HEK293 (cell line): ENCODE measurements around the gene UNCX.

ENCODE experiments used
- CTCF ChIA-PET: fragments of 350-600 bp; formaldehyde crosslinking; extraction: SDS; loops from one replicate; lab custom pipeline; 2021; ENCODE audit warnings: antibody characterized with exemption; lab: Yijun Ruan, JAX
- POLR2A ChIA-PET: fragments of 300-600 bp; formaldehyde crosslinking; extraction: SDS; loops from one replicate; lab custom pipeline; 2020; ENCODE audit warnings: antibody characterized with exemption, inconsistent platforms; lab: Yijun Ruan, JAX
- H3K27ac ChIP-seq: fragments of 200-500 bp; sonication (Bioruptor generic); 2 replicates; pipeline ENCODE4 v1.5.1; 2014; ENCODE audit warnings: low read depth, low read length, control low read depth, inconsistent platforms; ENCODE audit errors: extremely low read depth
- H3K36me3 ChIP-seq, 2 experiments: fragments of 200-500 bp in 1 of 2; sonication (Bioruptor generic) in 1 of 2; 1 replicate in 1 of 2; 2 replicates in 1 of 2; pipeline ENCODE4 v1.5.1; 2014 to 2017; ENCODE audit warnings: inconsistent platforms in 2 of 2, low read length in 2 of 2; ENCODE audit not compliant: control insufficient read depth in 2 of 2, insufficient read depth in 1 of 2
- H3K4me1 ChIP-seq: fragments of 200-500 bp; sonication (Bioruptor generic); 2 replicates; pipeline ENCODE4 v1.5.1; 2014; ENCODE audit warnings: mild to moderate bottlenecking, low read length, inconsistent platforms; ENCODE audit not compliant: control insufficient read depth, insufficient read depth
- H3K4me3 ChIP-seq: 2 replicates; pipeline ENCODE4 v1.5.1; 2011; ENCODE audit warnings: low read depth, mild to moderate bottlenecking, control low read depth, low read length, moderate library complexity
- H3K9me3 ChIP-seq: fragments of 200-500 bp; sonication (Bioruptor generic); 2 replicates; pipeline ENCODE4 v1.5.1; 2014; ENCODE audit warnings: low read depth, low read length, inconsistent platforms; ENCODE audit not compliant: control insufficient read depth, insufficient read depth
- GFI1B ChIP-seq: fragments of 450-650 bp; formaldehyde crosslinking; IDR thresholded peaks from 2 replicates; pipeline ENCODE4 v1.5.1; 2016; ENCODE audit warnings: missing biosample characterization, missing genetic modification characterization
- KLF7 ChIP-seq: fragments of 450-650 bp; formaldehyde crosslinking; IDR thresholded peaks from 2 replicates; pipeline ENCODE4 v1.5.1; 2016; ENCODE audit warnings: missing biosample characterization, missing genetic modification characterization, borderline replicate concordance
- PBX3 ChIP-seq: sonication (generic); formaldehyde crosslinking; IDR thresholded peaks from 2 replicates; pipeline ENCODE4 v1.8.1; 2022; ENCODE audit warnings: mild to moderate bottlenecking, moderate library complexity, missing genetic modification reagents
- PRDM1 ChIP-seq: fragments of 450-650 bp; formaldehyde crosslinking; IDR thresholded peaks from 2 replicates; pipeline ENCODE4; 2016; ENCODE audit warnings: missing biosample characterization, missing genetic modification characterization
- TCF7L2 ChIP-seq: IDR thresholded peaks from 2 replicates; pipeline ENCODE4 v1.6.1; 2011; ENCODE audit warnings: low read depth, mild to moderate bottlenecking, inconsistent platforms, low read length, moderate library complexity, borderline replicate concordance
- ZBTB17 ChIP-seq: fragments of 450-650 bp; formaldehyde crosslinking; IDR thresholded peaks from 2 replicates; pipeline ENCODE4 v1.5.1; 2016; ENCODE audit warnings: missing biosample characterization, missing genetic modification characterization
- ZBTB48 ChIP-seq: fragments of 450-650 bp; formaldehyde crosslinking; IDR thresholded peaks from 2 replicates; pipeline ENCODE4 v1.5.1; 2016; ENCODE audit warnings: missing biosample characterization, missing genetic modification characterization
- ZFP3 ChIP-seq: fragments of 450-650 bp; formaldehyde crosslinking; IDR thresholded peaks from 2 replicates; pipeline ENCODE4 v1.5.1; 2016; ENCODE audit warnings: low read depth, missing biosample characterization, missing genetic modification characterization
- ZNF133 ChIP-seq: fragments of 450-650 bp; formaldehyde crosslinking; IDR thresholded peaks from 2 replicates; pipeline ENCODE4 v1.5.1; 2016; ENCODE audit warnings: missing biosample characterization, missing genetic modification characterization
- ZNF138 ChIP-seq: fragments of 450-650 bp; formaldehyde crosslinking; IDR thresholded peaks from 2 replicates; pipeline ENCODE4 v1.5.1; 2016; ENCODE audit warnings: missing biosample characterization, missing genetic modification characterization, borderline replicate concordance
- ZNF174 ChIP-seq: fragments of 450-650 bp; formaldehyde crosslinking; IDR thresholded peaks from 2 replicates; pipeline ENCODE4 v1.5.0; 2017; ENCODE audit warnings: missing biosample characterization, mild to moderate bottlenecking, missing genetic modification characterization
- ZNF184 ChIP-seq: fragments of 450-650 bp; IDR thresholded peaks from 2 replicates; pipeline ENCODE4 v1.5.1; 2018; ENCODE audit warnings: missing biosample characterization, mild to moderate bottlenecking, missing genetic modification characterization
- ZNF2 ChIP-seq: fragments of 450-650 bp; formaldehyde crosslinking; IDR thresholded peaks from 2 replicates; pipeline ENCODE4 v1.5.1; 2016; ENCODE audit warnings: missing biosample characterization, missing genetic modification characterization
- ZNF23 ChIP-seq: fragments of 450-650 bp; formaldehyde crosslinking; IDR thresholded peaks from 2 replicates; pipeline ENCODE4 v1.5.1; 2016; ENCODE audit warnings: missing biosample characterization, missing genetic modification characterization, borderline replicate concordance
- ZNF266 ChIP-seq: fragments of 450-650 bp; formaldehyde crosslinking; IDR thresholded peaks from 2 replicates; pipeline ENCODE4 v1.5.1; 2016; ENCODE audit warnings: missing biosample characterization, missing genetic modification characterization, low read depth
- ZNF311 ChIP-seq: fragments of 450-650 bp; formaldehyde crosslinking; IDR thresholded peaks from 2 replicates; pipeline ENCODE4 v1.5.1; 2017; ENCODE audit warnings: missing biosample characterization, missing genetic modification characterization, borderline replicate concordance
- ZNF335 ChIP-seq: fragments of 450-650 bp; formaldehyde crosslinking; conservative IDR thresholded peaks from 2 replicates; pipeline ENCODE4 v1.5.1; 2016; ENCODE audit warnings: missing biosample characterization, missing genetic modification characterization
- ZNF394 ChIP-seq: fragments of 450-650 bp; formaldehyde crosslinking; IDR thresholded peaks from 2 replicates; pipeline ENCODE4 v1.5.1; 2016; ENCODE audit warnings: missing biosample characterization, missing genetic modification characterization, mild to moderate bottlenecking, moderate library complexity, borderline replicate concordance
- ZNF423 ChIP-seq: fragments of 450-650 bp; formaldehyde crosslinking; IDR thresholded peaks from 2 replicates; pipeline ENCODE4 v1.5.1; 2016; ENCODE audit warnings: missing biosample characterization, missing genetic modification characterization
- ZNF521 ChIP-seq: fragments of 450-650 bp; formaldehyde crosslinking; IDR thresholded peaks from 2 replicates; pipeline ENCODE4 v1.5.1; 2017; ENCODE audit warnings: missing biosample characterization, mild to moderate bottlenecking, missing genetic modification characterization
- ZNF707 ChIP-seq: fragments of 450-650 bp; formaldehyde crosslinking; IDR thresholded peaks from 2 replicates; pipeline ENCODE4 v1.5.1; 2016; ENCODE audit warnings: missing biosample characterization, missing genetic modification characterization
- ZSCAN30 ChIP-seq: fragments of 450-650 bp; IDR thresholded peaks from 2 replicates; pipeline ENCODE4 v1.5.1; 2018; ENCODE audit warnings: missing biosample characterization, mild to moderate bottlenecking, missing genetic modification characterization, moderate library complexity
- TF ChIP-seq, protein P1 (sequence below): fragments of 450-650 bp; formaldehyde crosslinking; optimal IDR thresholded peaks from 2 replicates; pipeline ENCODE3; 2016; ENCODE audit warnings: missing biosample characterization, mild to moderate bottlenecking, missing genetic modification characterization

Gene UNCX

DNA sequence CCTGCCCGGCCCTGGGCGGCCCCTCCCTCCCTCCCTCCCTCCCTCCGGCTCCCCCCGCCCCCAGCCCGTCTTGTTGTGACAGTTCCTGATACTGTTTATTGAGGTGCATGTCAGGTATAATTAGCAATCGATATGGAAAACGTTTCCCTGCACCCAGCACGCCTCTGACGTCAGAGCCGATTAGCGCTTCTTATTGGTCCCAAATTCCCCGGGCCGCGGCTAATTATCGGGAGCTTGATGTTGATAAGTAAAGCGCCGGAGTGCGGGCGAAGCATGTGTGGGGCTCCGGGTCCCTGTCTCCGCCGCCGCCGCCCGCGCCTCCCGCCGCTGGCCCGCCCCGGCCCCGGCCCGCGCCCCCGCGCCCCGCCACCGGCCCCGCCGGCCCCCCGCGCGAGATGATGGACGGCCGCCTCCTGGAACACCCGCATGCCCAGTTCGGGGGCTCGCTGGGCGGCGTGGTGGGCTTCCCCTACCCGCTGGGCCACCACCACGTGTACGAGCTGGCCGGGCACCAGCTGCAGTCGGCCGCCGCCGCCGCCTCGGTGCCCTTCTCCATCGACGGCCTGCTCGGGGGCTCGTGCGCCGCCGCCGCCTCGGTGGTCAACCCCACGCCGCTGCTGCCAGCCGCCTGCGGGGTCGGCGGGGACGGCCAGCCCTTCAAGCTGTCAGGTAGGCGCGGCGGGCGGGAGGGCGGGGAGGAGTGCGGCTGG is at the start of gene UNCX:
TSS of gene UNCX (plus strand) at position 250 of the 710 bp plus-strand sequence. CDS start at position 396, 146 bp downstream.
- no peak within 1 kb of the TSS for H3K27ac ChIP-seq
- no peaks in the 10 kb centered on the region for H3K36me3 ChIP-seq
- CTCF ChIA-PET, result no interaction called here
- no peak within 1 kb of the TSS; the same call in 1 of the 2 replicates for H3K4me3 ChIP-seq
- no peak for TF ChIP-seq ZNF184 (tag by site-specific recombination)
- no peak for TF ChIP-seq PBX3 (CRISPR knock-in tag)
- no peak for TF ChIP-seq ZNF23 (tag by site-specific recombination)
- TF ChIP-seq PRDM1 (tag by site-specific recombination), result no peak
- TF ChIP-seq ZNF138 (tag by site-specific recombination), result no peak
- TF ChIP-seq ZSCAN30 (tag by site-specific recombination), result no peak
- no peak for TF ChIP-seq ZNF133 (tag by site-specific recombination)
- no peak for TF ChIP-seq ZFP3 (tag by site-specific recombination)
- TF ChIP-seq, protein P1, sequence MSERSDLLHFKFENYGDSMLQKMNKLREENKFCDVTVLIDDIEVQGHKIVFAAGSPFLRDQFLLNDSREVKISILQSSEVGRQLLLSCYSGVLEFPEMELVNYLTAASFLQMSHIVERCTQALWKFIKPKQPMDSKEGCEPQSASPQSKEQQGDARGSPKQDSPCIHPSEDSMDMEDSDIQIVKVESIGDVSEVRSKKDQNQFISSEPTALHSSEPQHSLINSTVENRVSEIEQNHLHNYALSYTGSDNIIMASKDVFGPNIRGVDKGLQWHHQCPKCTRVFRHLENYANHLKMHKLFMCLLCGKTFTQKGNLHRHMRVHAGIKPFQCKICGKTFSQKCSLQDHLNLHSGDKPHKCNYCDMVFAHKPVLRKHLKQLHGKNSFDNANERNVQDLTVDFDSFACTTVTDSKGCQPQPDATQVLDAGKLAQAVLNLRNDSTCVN (tag by site-specific recombination), result no peak
- no peak for TF ChIP-seq KLF7 (tag by site-specific recombination)
- no peak for TF ChIP-seq ZNF335
- no peak for TF ChIP-seq ZNF394 (tag by site-specific recombination)
- TF ChIP-seq ZNF2 (tag by site-specific recombination), result no peak
- TF ChIP-seq ZNF521 (tag by site-specific recombination), result no peak
- TF ChIP-seq TCF7L2, result no peak
- TF ChIP-seq ZNF423 (tag by site-specific recombination), result no peak
- H3K4me1 ChIP-seq, result no peaks in the 10 kb centered on the region
- no peaks in the 10 kb centered on the region for H3K9me3 ChIP-seq
- POLR2A ChIA-PET, result no interaction called here

DNA sequence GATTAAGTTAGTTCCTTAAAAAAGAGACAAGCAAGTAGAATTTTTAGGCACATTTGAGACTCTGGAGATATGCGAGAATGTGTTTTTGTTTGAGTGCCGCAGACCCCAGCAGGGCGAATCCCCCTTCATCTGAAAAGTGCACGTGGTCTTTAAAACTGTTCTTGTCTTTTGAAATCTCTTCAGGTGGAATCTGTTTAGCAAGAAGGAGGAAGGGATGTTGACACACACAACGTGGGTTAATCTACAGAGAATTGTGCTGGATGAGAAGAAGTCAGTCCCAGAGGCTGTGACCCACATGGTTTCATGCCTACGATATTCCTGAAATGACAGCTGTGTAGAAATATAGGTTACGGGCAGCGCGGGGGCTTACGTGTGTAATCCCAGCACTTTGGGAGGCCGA is 45.5 kb upstream of the UNCX start:
- Histone ChIP-seq H3K4me1 (no peaks in the 10 kb centered on the region), H3K27ac (no peak overlapping the region), H3K36me3 (no peaks in the 10 kb centered on the region), H3K9me3 (no peaks in the 10 kb centered on the region), H3K4me3 (no peak overlapping the region)
- TF ChIP-seq ZNF266 (tag by site-specific recombination) (no peak), ZNF311 (tag by site-specific recombination) (no peak), ZNF174 (tag by site-specific recombination) (no peak), GFI1B (tag by site-specific recombination) (no peak), ZBTB48 (no peak), ZNF707 (no peak), ZBTB17 (tag by site-specific recombination) (no peak), ZNF2 (tag by site-specific recombination) (no peak)
- CTCF ChIA-PET, result interaction anchor here (0.7 to 2.2 kb wide), 5 partner anchors 10 to 245 kb away, joined by 3 to 13 read pairs (median 5); no protein-coding TSS in a partner anchor
- POLR2A ChIA-PET, result no interaction called here
